GM18951 (cell line): ENCODE results near the gene GPR65.

Experiments used
- POLR2A ChIP-seq: IDR thresholded peaks from 4 replicates; pipeline ENCODE4 v1.6.1; 2011; ENCODE audit warnings: mild to moderate bottlenecking; ENCODE audit not compliant: insufficient read length, insufficient read depth; ENCODE audit errors: extremely low read depth
- in situ Hi-C: fragments of 300-500 bp; cut with MboI; formaldehyde crosslinking; loops from one replicate; pipeline ENCODE4 v1.12.0; 2022; ENCODE audit warnings: low sequenced_read_pairs, mixed read lengths, inconsistent platforms; ENCODE audit not compliant: unreplicated experiment

GPR65 gene

DNA sequence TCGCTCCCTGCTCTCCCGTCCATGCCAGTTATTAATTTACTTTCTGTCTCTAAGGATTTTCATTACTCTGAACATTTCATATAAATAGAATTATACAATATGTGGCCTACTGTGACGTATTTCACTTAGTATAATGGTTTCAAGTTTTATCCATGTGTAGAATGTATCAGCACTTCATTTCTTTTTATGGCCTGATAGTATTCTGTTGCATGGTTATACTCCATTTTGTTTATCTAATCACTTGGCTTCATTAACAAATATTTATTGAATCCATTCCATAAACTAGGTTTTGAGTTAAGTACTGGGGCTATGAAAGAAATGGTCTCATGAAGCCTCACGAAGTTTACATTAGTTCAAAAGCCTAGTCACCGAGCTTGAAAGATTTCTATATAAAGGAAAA is 7.6 kb downstream of the GPR65 start:
- in situ Hi-C loops, result no loop called here
- TF ChIP-seq POLR2A, result no peak

DNA sequence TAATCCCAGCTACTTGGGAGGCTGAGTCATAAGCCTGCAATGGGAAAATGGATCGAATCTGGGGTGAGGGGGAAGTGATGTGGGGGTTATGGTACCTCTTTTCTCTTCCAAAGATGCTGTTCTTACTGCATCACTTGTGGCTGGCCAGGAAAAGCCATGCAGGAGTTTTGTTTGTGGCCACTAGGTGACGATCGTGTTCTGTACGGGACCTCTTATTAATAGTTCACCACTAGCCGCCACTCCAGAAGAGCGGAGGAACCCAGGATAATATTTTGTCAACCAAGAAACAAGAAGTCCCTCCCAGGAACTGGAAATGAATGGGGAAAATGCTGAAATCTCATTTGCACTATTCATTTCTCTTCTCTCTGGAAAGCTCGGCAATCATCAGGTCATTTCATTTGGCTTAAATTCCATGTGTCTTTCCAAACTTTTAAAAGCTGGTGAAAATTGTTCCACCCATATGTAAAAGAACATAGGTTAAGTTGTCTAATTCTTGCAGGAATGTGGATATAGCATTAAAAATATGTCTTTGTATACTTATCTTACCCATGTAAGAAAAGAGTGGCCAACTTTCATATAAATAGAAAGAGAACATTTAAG is 8.9 kb downstream of the GPR65 start:
- in situ Hi-C loops, result no loop called here
- TF ChIP-seq POLR2A, result no peak

DNA sequence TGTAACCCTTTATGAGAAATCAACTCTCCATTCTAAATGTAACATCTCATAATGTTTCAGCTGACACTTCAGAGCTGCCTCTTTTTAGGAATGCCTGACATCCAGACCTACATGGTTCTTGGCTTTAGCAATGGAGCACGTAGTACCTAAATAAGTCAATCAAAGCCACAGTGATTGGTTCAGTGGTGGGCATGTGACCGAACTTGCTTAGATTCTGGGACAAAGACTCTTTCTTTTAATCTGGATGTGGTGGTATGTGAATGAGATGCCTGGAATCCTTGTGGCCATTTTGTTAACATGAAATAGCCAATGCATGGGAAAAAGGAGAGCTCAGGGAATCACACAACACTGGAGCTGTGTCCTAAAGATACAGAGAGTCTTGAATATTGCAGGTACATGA is 11.8 kb downstream of the GPR65 start:
- no peak for TF ChIP-seq POLR2A
- in situ Hi-C loops, result no loop called here

DNA sequence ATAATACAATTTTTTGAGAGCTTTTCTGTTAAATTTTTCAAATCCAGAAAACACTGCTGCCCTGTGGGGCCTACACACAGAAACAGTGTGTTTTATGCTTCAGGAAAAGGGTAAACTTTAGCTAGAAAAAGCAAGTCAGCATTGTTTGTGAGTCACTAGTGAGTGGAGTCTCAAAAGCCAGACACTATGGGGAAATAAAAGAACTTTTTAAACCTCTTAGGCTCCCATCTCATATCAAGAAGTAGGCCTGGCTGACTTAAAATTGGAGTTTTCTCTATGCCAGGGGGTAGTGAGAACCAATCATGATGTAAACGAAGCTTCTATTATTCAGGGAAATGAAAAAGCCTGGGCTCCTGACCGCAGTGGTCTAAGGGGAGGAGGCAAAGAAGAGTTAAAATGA is 12.6 kb downstream of the GPR65 start:
- no peak for TF ChIP-seq POLR2A
- in situ Hi-C loops, result no loop called here

DNA sequence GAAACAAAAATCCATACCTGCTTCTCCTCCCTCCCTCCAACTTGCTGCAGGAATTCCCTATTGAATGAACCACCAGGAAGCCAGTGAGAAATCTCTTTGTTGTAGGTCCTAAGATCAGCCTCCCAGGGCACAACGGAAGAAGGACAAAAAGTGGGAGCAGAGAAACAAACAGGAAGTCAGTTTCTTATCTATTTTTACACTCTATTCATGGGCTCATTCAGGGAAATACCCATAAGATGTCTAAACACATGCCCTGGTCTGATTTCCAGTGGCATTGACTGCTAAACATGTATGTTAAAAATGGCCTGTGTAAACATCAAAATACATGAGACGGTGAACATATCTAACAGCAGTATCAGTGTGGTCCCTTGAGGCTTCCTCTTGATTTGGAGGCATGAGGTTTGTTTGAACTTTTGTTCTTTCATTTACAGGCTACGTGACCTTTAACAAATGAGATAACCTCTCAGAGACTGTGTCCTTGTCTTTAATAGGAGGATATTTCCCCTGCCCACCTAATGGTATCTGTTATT is 18.8 kb downstream of the GPR65 start:
- in situ Hi-C loops, result loop anchor here (10.0 kb wide), 1 partner anchor 151 kb away; no protein-coding TSS in a partner anchor
- TF ChIP-seq POLR2A, result no peak

DNA sequence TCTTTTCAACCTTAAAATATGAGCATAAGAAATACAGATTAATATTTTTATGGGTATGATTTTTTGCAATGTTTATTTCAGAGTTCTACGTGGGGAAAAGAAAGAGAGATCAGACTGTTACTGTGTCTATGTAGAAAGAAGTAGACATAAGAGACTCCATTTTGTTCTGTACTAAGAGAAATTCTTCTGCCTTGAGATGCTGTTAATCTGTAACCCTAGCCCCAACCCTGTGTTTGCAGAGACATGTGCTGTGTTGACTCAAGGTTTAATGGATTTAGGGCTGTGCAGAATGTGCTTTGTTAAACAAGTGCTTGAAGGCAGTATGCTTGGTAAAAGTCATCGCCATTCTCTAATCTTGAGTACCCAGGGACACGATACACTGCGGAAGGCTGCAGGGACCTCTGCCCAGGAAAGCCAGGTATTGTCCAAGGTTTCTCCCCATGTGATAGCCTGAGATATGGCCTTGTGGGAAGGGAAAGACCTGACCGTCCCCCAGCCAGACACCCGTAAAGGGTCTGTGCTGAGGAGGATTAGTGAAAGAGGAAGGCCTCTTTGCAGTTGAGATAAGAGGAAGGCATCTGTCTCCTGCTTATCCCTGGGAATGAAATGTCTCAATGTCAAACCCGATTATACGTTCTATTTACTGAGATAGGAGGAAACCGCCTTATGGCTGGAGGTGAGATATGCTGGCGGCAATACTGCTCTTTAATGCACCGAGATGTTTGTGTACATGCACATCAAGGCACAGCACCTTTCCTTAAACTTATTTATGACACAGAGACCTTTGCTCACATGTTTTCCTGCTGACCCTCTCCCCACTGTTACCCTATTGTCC is 19.5 kb downstream of the GPR65 start:
- in situ Hi-C loops, result loop anchor here (10.0 kb wide), 1 partner anchor 150 kb away; no protein-coding TSS in a partner anchor

DNA sequence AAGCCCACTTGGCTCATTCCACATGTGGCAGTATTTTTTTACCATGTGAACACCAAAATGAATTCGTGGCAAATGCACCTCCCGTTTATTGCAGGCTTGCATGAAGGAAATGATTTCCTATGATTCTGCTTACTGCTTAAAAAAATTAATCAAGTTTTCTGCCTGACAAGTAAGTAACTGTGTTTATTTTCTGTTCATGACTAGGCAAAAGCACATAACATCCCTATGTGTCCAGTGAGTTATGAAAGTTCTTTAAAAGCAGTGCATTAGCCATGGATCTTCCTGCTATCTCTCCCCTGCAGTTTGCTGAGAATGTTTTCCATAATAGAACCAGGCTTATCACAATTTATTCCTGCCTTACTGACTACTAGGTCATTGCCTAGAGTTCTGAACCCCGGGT is 20.4 kb downstream of the GPR65 start:
- in situ Hi-C loops, result loop anchor here (10.0 kb wide), 1 partner anchor 149 kb away; no protein-coding TSS in a partner anchor
- TF ChIP-seq POLR2A, result no peak

DNA sequence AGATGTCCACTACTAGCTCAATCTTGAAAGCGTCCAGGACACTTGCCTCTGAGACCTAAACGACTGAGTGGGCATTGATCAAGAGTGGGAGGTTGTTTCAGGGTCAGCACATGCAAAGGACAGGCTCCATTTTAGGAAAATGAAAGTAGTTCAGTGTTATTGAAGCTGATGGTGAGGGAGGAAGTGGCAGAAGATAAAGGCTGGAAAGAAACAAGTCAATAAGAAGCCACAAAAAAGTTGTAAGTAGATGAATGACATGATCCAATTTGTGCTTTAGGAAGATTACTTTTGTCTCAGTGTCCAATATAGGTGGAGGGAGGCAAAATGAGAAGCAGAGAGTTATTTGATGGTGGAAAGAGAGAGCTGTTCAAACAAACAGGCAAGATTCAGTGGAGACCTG is 22.0 kb downstream of the GPR65 start:
- in situ Hi-C loops, result loop anchor here (10.0 kb wide), 1 partner anchor 148 kb away; no protein-coding TSS in a partner anchor
- TF ChIP-seq POLR2A, result no peak

DNA sequence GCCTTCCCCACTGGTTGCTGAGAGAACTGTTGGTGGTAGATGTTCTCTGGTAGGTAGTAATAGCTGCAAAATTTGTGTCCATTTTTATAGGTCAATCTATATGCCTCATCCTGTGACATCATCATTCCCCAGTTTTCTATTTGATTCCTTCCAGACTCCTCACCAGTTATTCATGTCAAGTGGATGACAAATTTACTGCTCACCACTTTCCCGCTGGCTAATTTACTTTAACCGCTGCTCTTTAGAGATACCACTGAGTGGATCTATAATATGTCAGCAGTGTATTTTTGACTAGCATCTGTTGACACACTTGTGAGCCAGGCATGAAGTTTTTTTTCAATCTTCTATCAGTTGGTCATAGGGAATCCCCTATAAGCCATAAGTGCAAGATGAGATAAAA is 24.6 kb downstream of the GPR65 start:
- in situ Hi-C loops, result loop anchor here (10.0 kb wide), 1 partner anchor 145 kb away; no protein-coding TSS in a partner anchor
- no peak for TF ChIP-seq POLR2A

DNA sequence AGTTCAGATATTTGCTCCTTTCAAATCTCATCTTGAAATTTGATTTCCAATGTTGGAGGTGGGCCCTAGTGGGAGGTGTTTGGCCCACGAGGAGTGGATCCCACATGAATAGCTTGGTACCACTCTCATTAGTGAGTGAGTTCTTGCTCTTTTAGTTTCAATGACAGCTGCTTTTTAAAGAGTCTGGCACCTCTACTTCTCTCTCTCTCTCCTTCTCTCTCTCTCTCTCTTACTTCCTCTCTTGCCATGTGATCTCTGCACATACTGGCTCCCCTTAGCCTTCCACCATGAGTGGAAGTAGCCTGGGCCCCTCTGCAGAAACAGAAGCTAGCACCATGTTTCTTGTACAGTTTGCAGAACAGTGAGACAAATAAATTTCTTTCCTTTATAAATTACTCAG is 25.1 kb downstream of the GPR65 start:
- TF ChIP-seq POLR2A, result no peak
- in situ Hi-C loops, result no loop called here

DNA sequence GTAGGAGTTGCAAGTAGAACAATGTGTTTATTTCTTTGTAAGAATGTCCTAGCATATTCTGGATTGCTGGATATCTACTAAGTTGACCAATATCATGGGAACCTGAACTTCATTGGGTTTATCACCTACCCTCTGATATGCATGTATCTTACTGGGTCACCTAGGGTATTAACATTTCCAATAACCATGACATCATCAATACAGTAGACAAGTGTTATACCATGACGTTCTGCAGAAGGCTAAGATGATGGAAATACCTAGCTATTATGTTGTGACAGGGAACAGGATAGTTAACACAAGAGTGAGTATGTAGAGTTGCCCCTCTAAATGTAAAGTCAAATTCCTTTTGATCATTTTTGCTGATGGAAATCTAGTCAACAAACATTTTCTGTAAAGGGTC is 26.0 kb downstream of the GPR65 start:
- no peak for TF ChIP-seq POLR2A
- in situ Hi-C loops, result no loop called here

DNA sequence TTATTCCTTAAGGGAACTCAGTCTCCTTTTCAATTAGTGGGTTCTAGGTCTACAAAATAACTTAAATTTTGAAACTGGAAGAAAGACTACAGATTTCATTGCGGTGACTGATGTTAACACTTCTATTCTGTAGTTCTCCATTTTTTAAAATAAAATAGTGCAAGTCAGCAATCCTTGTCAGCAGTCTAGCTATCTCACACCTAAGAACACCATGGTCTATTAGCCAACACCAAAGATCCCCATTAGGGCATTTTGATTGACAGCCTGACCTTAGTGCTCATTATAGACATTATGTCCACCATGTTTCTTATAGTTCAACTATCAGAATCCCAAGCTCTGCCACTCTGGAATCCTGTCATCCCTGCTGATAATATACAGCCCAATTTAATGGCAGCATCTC is 27.4 kb downstream of the GPR65 start:
- TF ChIP-seq POLR2A, result no peak
- in situ Hi-C loops, result no loop called here

DNA sequence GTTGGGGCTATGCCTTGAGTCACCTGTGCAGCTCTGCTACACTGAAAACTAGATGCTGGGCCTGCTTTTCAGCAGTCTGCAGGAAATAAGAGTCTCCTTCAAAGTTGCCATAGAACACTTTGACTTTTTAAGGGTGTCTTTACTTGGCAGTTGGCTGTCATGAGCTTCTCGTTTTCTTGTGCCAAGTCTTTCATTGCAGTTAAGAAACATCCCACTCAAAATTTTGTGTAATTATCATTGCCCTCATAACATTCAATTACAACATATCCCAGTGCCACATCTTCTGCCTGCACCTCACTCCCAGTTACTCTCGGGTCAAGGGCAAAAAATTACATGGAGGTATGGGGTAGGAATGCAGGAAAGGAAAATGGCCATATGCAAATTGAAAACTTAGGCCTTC is 29.1 kb downstream of the GPR65 start:
- TF ChIP-seq POLR2A, result no peak
- in situ Hi-C loops, result no loop called here

DNA sequence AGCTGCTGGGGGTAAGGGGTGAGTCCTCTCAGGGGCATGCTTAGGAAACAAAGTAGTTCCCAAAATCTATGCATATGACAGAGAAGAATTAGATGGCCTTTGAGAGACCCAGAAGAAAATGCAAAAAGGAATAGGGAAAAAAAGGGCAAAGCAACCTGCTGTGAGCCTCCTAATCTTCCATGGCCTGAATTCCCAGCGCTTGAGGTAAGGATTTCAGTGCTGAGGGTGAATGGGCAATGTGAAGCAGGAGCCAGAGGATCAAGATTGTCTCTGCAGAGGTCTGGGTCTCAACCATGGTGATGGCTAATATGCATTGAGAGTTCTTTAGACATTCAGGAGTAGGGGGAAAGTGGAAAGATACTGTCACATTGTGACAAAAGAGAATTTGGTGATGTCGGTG is 31.5 kb downstream of the GPR65 start:
- no peak for TF ChIP-seq POLR2A
- in situ Hi-C loops, result no loop called here
